Measurements from ENCODE around the gene RNF224.

RNF224 gene

GRCh38 chr9:137226338-137227053 is 806 bp upstream of the RNF224 start:
- no peak for FAIRE-seq
- no peak for TF ChIP-seq CTCF (IDR thresholded peaks at IDR 0.05; ENCODE audit: insufficient read depth, missing control alignments)
- no peak for DNase-seq (ENCODE audit: insufficient read length, low spot score)

- no peak for DNase-seq (ENCODE audit: insufficient read length, low spot score)
- no peak for TF ChIP-seq CTCF (IDR thresholded peaks at IDR 0.05; ENCODE audit: insufficient read depth, missing control alignments)
- no peak for FAIRE-seq
Observed at GRCh38 chr9:137227853-137228505, 677 bp downstream of the RNF224 start.

- no peak for TF ChIP-seq CTCF (IDR thresholded peaks at IDR 0.05; ENCODE audit: insufficient read depth, missing control alignments)
- FAIRE-seq: no peak
- no peak for DNase-seq (ENCODE audit: insufficient read length, low spot score)
Observed at GRCh38 chr9:137228506-137228967, 1.2 kb downstream of the RNF224 start.

GRCh38 chr9:137228968-137229896 is 1.9 kb downstream of the RNF224 start:
- FAIRE-seq (no peak), DNase-seq (ENCODE audit: insufficient read length, low spot score) (no peak)
- no peak for TF ChIP-seq CTCF (IDR thresholded peaks at IDR 0.05; ENCODE audit: insufficient read depth, missing control alignments)

- TF ChIP-seq CTCF (IDR thresholded peaks at IDR 0.05; ENCODE audit: insufficient read depth, missing control alignments): no peak
- FAIRE-seq: no peak
Observed at GRCh38 chr9:137229903-137230704, 2.8 kb downstream of the RNF224 start.

GRCh38 chr9:137230705-137231371 is 3.5 kb downstream of the RNF224 start, which contains the start of gene SLC34A3:
Gene SLC34A3, plus strand, starts transcription at chr9:137230901. Its CDS starts 802 bp downstream, at chr9:137231703.
- FAIRE-seq: no peak
- no peak for DNase-seq (ENCODE audit: insufficient read length, low spot score)
- no peak for TF ChIP-seq CTCF (IDR thresholded peaks at IDR 0.05; ENCODE audit: insufficient read depth, missing control alignments)

More at GRCh38 chr9:137229903-137230704, 2.8 kb downstream of the RNF224 start:
- no peak for DNase-seq (ENCODE audit: insufficient read length, low spot score)
